GM21825 (cell line): ENCODE results near the gene ODR4.
"Not testable (repeated sequence)": the region's sequence is repeated elsewhere in the genome, so short reads cannot be mapped to it uniquely, and the experiment has no call there.

Experiments
- ATAC-seq: cut with Tn5 transposase; IDR thresholded peaks from one replicate; pipeline ENCODE4 v1.9.1; 2021; ENCODE audit warnings: mild to moderate bottlenecking, moderate library complexity; ENCODE audit not compliant: unreplicated experiment

The ODR4 gene

DNA sequence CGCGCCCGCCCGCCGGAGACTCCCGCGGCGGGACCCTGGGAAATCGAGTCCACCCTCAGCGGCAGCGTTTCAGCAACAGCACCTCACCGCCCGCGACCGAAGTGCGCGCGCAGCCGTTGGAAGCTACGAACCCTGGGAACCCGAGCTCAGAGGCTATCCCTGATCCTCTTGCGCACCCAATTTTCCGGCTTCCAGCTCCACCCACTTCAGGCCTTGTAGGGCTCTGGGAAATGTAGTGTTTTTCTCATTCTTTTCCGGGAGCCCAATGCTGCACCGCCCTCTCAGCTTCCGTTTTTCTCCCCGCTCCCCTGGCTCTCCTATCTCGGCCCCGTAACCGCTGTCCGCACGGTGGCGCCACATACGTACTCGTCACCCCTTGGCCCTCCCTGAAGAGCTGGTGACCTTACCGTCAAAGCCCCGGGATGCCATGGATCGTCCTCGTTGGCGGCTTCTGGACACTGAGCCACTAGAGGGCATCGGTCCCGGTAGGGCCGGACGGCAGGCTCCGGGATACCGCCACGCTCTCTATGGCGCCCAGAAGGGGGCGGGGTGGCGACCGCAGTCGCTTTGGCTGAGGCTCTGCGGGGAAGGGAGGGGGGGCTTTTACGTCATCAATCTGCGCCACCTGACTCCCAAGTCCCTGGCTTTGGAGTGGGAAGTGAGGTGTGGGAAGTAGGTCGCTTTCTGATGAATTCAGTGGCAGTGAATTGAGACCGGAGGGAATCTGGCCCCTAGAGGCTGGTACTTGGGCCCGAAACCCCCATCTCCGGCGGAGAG is at the start of gene ODR4, which contains the start of gene TPR:
ODR4 (plus strand) TSS at position 687 of the 777 bp plus-strand sequence. CDS start 3,948 bp downstream, outside the sequence.
TPR (minus strand) TSS at position 102 of the 777 bp plus-strand sequence. CDS start 225 bp downstream, outside the sequence.
- peak; percentile 88 for ATAC-seq

DNA sequence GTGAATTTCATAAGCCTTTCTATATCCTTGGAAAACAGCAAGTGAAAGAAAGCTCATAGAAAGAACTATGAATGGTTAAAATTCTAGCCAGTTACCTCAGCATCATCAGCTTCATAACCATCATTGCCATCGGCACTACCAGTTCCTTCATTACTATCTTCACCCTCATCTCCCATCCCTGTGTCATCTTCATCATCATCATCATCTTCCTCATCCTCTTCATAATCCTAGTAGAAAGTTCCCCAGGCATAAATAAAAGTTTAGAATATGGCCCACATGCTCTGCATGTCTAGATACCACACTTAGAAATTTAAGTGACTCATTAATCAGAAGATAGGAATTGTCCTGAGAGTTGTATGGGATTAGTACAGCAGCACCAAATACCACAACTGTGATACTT is 49.6 kb upstream of the ODR4 start:
- no peak for ATAC-seq

DNA sequence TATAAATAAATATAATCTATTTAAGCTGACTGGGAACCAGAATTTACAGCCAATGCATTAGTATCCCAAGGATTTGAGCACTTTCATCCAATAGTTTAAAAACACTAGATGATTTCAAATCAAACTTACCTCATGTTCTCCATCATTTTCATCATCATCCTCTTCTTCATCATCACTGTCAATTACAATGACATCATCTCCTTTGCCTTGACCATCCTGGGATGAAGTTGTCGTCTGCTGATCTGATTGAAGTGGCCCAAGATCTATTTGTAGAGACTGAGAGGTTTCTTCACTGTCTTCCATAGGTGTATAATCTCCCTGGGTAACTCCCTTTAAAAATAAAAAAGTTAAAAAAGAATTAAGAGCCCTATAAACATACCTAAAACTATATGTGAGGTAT is 48.3 kb upstream of the ODR4 start:
- no peak for ATAC-seq

DNA sequence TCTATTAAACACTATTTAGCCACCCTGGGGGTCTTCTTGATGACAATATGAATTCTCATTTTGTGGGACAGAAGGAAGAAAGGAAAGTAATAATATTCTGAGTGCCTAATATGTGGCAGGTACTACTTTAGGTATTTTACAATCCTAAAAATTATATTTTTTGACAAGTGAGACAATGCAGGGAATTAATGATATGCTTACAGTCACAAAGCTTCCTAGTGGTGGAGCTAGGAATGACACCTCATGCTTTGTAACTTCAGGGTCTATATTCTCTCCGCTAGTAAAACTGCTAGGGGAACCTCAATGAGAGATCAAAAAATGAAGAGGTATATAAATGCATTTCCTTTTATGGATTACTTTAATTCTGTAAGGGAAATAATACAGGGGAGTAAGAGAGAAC is 44.9 kb upstream of the ODR4 start:
- no peak for ATAC-seq

DNA sequence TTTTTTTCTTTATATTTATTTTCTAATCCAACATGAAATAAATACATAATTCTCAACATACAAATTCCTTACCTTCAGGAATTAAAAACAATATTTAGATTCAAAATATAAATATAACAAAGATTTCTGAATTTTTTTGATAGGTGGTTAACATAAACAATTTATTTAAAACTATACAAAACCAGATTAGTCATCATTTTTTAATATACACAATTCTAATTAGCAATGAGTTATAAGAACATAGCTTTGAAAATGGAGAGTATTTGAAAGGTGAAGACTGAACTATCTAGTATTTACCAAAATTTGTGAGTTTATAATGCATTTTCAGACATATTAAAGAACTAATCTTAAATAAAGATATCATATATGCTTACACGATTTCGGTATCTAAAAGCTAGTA is 38.1 kb upstream of the ODR4 start:
- ATAC-seq, result no peak

DNA sequence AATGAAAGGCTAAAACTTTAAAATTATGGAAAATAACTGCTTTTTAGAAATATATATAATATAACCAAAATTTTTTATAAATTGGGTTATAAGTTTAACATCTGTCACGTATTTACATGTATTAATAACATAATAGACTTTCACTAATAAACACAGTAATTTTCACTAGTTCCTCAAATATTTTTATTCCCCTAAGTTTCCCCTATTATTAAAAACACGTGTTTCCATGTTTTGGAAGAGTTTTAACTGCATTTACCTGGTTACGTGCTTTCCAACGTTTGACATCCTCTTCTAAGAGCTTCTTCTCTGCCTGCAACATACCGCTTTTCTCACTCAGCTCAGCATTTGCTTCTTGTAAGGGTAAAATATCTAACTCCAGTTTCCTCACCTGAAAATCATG is 34.9 kb upstream of the ODR4 start:
- no peak for ATAC-seq

GRCh38 chr1:186347837-186348691 is 27.6 kb upstream of the ODR4 start:
- not testable (repeated sequence) for ATAC-seq

DNA sequence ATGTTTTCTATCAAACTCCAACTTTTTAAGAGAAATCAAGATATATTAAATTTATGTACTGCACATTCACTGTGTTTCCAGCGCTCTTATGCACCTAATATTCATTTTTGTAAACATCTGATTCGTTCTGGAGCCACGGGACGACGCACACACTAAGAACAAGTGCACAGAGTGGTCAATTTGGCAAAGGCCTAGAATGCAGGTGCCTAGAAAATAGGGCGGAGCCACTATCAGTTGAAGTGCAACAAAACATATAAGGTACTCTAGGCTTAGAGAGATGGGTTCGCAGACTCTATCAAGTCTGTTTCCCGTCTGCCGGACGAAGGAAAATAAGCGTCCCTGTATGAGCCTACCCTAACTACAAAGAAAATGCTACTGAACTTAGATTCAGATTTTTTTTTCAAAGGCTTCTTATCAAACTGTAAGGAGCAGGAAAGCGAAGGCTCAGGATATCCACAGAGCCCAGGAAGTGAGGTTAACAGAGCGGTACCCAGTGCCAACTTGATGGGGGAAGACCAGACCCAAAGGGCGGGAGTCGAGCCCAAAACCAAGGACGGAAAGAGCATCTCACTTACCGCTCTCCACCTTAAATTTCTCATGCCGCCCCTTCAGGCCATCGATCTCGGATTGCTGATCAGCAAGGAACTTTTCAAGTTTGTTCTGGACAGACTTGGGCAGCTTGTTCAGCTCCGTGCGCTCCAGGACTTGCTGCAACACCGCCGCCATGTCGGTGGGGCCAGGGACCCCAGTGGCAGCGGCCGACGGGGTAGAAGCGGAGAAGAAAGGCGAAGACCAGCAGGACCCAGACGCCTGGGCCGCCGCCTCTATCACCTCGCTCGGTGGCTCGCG is 1.1 kb upstream of the ODR4 start:
- peak; percentile 30 for ATAC-seq

DNA sequence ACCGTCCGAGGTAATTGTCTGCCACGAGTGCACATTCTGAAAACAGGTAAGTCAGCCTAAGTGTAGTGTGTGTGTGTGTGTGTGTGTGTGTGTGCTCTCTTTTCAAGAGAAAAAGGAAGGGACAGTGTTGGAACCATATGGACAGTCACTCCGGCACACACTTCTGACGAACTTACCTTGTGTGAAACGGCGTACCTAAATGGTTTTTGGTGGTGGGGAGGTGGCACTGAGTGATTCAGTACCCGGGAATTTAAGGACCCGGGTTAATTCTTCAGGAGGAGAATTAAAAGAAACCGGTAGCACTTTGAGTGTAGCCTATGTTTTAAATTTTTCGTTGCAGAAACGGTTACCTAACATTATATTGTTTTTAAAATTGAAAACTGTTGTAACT is 286 bp downstream of the ODR4 start:
- no peak for ATAC-seq

DNA sequence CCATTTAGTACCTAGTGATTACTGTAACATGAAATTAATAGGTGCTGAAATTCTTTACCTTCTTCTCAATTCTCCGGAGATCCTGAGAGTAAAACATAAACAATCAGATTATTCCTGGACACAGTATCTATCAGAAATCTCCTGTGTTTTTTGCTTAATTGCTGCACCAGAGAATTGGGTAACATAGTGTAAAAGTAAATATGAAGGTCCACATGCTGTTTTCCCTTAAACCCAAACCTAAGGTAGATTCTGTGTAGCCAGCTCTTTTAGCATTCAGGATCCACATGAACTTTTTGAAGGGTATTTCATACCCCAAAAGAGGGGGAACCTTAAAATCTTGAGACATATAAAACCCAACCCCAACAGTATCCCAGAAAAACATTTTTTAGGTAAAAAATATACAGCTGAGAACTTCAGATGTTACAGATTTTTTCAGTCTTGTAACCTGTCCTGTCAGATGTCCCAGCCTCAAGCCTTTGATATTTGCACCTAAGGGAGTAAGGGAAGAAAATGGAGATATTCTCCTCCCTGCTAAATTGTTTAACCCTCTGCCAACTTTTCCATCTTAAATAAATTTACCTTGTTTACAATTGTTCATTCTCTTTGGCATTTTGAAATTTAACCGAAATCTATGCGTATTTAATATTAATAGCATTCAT is 11.2 kb downstream of the ODR4 start:
- ATAC-seq, result no peak

DNA sequence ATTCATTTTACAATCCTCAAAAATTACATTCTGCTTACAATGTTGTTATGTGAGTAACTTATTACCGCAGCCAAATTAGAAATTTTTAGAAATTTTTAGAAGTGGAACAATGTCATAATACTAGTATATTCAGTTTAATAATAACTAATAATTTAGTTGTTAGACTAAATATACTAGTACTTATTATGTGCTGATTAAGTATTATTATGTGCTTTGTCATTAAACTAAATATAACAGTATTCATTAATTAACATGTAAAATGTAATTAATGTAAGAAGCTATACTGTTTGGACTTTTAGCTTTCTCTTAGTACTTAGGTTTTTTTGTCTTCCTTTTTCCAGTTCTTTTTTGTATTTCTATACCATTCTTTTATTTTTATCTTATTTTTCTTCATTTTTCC is 15.3 kb downstream of the ODR4 start:
- no peak for ATAC-seq

- ATAC-seq, result no peak
These were observed 16.2 kb downstream of the ODR4 start for GRCh38 chr1:186391841-186392240.

GRCh38 chr1:186392711-186393110 is 17.1 kb downstream of the ODR4 start:
- ATAC-seq, result not testable (repeated sequence)

- not testable (repeated sequence) for ATAC-seq
These were observed 25.8 kb downstream of the ODR4 start for GRCh38 chr1:186401446-186401845.

- ATAC-seq, result no peak
These were observed 28.0 kb downstream of the ODR4 start for GRCh38 chr1:186403632-186404031.

DNA sequence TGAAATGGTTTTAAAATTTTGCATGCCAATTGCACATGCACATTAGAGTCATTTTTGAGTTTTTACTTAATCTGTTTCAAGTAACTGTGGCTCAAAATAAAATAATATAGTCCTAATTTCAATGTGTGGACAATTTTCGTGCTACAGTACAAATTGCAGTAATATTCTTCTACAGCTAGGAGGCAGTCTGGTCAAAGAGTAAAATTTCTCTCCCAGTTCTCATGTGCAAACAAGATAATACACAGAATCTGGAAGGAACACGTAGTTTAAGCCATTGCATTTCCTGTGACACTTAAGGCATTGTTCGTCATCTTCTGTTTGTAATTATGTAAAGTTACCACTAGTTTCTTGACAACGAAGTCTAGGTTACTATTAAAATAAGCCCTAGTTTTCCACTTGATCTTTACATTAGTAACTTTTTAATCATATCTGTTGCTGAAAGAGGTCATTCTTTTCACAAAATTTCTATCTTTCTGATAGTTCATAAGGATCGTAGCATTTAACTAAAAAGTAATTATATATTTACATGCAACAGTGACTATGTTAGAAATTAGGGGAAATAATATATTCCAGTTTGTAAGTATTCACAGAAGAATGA is 28.9 kb downstream of the ODR4 start:
- ATAC-seq, result no peak

DNA sequence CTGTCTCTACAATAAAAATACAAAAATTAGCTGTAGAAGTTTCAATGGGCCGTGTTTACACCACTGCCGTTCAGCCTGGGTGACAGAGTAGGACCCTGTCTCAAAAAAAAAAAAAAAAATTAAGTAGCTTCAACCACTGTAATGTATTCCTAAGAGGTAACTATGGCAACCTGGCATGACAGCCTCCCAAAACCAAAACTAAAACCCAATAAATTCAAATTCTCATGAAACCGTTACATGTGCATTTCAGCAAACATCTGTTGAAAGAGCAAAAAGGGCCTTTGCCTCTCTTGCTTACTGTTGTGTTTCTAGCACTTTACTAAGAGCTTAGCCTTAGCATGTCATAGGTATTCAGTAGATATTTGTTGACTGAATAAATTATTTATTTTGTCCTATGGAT is 33.5 kb downstream of the ODR4 start:
- ATAC-seq, result peak; percentile 65

DNA sequence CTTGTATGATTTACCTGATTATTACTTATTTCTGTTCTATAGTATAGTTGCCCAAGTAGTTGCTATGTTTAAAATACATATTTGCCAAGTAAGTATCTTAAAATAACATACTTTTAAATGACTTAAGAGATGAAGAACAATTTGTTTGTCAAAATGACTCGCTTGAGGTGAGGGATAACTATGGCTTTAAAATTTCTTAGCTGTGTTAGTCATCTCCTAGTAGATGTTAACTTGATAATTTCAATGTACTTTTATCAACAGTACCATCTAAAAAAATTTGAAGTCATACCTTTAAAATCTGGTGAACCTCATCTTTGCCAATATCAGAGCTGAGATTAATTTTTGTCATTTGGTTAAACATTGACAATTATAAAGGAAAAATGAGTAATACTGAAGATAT is 37.7 kb downstream of the ODR4 start:
- ATAC-seq, result no peak

- no peak for ATAC-seq
These were observed 42.9 kb downstream of the ODR4 start for GRCh38 chr1:186418503-186418902.

- no peak for ATAC-seq
These were observed 44.7 kb downstream of the ODR4 start for GRCh38 chr1:186420311-186420710.
